ENCODE results near the gene DBF4B.
"Not testable (repeated sequence)": the region's sequence is repeated elsewhere in the genome, so short reads cannot be mapped to it uniquely, and the experiment has no call there.

The DBF4B gene

DNA sequence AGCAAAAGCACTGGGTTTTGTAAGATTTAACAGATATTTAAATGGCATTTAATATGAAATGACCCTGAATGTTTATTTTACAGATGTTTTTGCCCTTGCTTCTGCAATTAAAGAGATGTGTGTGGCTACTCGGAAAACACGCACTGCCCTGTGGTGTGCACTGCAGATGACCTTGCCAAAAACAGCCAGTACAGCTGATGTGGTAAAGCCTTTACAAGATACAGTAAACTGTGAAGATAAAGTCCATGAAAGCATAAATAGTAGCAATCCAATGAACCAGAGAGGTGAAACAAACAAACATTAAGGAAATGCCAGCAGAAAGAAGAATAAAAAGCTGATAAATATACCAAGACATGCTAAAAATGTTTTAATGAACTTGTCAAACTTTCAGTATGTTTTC lies 34.6 kb upstream of the DBF4B start:
- no peak for TF ChIP-seq CTCF (IDR thresholded peaks at IDR 0.05; ENCODE audit: low read depth, low read length, missing control alignments)
- no peak overlapping the region for H3K4me3 ChIP-seq (ENCODE audit: low read depth, low read length)
- no peak for DNase-seq (ENCODE audit: low read depth)

- no peak overlapping the region for H3K4me3 ChIP-seq (ENCODE audit: low read depth, low read length)
- no peak for DNase-seq (ENCODE audit: low read depth)
- no peak for TF ChIP-seq CTCF (IDR thresholded peaks at IDR 0.05; ENCODE audit: low read depth, low read length, missing control alignments)
Measured at GRCh38 chr17:44677136-44677535, 31.3 kb upstream of the DBF4B start.

DNA sequence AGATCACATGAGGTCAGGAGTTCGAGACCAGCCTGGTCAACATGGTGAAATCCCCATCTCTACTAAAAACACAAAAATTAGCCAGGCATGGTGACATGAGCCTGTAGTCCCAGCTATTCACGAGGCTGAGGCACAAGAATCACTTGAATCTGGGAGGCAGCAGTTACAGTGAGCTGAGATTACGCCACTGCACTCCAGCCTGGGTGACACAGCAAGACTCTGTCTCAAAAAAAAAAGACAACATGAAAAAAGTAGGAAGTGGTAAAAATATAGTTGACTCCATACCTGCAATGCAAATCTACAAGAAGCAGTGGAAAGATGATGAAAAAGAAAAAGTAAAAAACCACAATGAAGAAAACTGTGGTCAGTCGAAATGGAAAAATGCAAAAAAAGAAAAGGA lies 25.2 kb upstream of the DBF4B start:
- DNase-seq (ENCODE audit: low read depth); H3K4me3 ChIP-seq (ENCODE audit: low read depth, low read length): not testable (repeated sequence)

GRCh38 chr17:44687756-44688155 lies 20.7 kb upstream of the DBF4B start:
- TF ChIP-seq CTCF (IDR thresholded peaks at IDR 0.05; ENCODE audit: low read depth, low read length, missing control alignments), result no peak
- no peak for DNase-seq (ENCODE audit: low read depth)
- no peak overlapping the region for H3K4me3 ChIP-seq (ENCODE audit: low read depth, low read length)

DNA sequence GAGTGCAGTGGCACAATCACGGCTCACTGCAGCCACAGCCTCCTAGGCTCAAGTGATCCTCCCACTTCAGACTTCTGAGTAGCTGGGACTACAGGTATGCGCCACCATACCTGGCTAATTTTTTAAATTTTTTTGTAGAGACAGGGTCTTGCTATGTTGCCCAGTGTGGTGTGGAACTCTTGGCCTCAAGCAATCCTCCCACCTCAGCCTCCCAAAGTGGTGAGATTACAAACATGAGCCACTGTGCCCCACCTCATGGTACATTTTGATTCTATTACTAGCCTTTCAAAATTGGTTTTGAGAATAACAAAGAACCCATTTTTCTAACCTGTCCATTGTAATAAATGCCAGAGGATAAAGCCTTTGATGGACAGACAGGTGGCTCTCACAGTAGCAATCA lies 20.3 kb upstream of the DBF4B start:
- no peak for TF ChIP-seq CTCF (IDR thresholded peaks at IDR 0.05; ENCODE audit: low read depth, low read length, missing control alignments)
- no peak overlapping the region; the same call in 1 of the 2 replicates for H3K4me3 ChIP-seq (ENCODE audit: low read depth, low read length)
- DNase-seq (ENCODE audit: low read depth), result no peak

DNA sequence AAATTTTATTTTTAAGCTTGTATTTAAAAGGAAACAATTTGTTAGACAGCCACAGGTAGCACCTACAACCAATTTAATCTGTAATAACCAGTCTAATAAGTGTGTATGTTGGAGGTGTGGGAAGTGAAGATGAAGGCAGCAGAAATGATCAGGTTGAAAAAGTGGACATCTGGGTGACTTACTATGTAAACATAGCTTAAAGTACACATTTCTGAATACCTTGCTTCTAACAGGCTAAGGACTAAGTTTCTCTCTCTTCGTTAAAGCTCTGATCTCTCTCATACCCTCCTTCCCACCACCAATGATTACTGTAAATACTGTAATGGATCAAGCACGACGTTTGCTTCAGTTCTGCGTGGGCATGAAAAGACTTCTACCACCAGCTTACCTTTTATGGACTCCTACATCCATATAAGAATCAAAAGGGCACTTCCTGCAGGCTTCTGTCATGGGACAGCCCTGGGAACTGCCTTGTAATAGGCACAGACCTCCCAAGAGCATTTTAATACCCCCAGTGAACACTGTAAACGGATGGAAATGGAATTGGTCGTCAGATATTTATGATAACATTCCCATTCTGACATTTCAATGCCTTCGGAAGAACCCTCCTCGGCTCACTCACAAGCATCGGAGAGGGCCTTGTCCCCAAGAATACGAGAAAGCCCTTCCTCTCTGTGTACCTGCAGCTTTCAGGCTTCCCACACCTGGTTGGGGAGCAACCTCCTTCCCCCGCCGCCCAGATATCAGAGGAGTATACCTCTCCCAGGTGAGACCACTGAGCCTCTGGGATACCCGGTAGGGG lies 19.6 kb upstream of the DBF4B start:
- DNase-seq (ENCODE audit: low read depth), result no peak
- H3K4me3 ChIP-seq (ENCODE audit: low read depth, low read length), result peak overlapping the region; percentile 92
- TF ChIP-seq CTCF (IDR thresholded peaks at IDR 0.05; ENCODE audit: low read depth, low read length, missing control alignments), result no peak

DNA sequence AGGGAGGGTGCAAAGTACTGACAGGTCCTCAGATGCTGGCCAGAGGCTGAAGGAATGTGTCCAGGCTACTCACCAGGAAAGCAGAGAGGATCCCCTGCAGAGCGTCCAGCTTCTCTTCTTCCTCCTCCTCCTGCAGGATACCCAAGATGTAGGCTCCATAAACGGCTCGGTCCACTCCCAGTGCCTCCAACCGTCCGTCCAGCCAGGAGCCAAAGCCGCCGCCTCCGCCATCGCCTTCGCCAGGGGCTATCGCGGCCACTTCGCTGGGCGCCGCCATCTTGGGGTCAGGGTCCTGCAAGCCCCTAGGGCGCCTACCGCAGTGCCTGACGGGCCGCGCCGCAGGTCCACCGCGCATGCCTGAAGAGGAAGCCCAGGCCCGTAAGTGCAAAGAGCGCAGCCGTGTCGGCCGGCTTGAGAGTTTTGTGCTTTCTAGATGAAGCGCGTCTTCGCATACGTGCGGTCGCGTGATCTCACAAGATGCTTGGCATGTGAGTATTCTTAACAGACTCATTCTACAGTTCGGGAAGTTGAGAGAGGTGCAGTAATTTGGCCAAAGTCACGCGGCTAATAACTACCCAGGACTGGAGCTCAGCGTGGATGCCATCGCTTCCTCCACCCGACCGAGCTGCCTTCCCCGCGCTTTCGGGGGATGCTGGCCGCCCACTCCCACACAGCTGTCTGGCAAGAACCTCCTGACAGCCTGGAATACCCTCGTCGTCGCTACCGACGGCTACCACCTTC lies 18.8 kb upstream of the DBF4B start, which contains the start of gene CCDC43:
Gene CCDC43 (minus strand): TSS at position 300 of the 741 bp plus-strand sequence. CDS start 23 bp downstream, at position 277.
- TF ChIP-seq CTCF (IDR thresholded peaks at IDR 0.05; ENCODE audit: low read depth, low read length, missing control alignments), result no peak
- DNase-seq (ENCODE audit: low read depth), result peak; percentile 73
- peak within 1 kb of the TSS; percentile 92 for H3K4me3 ChIP-seq (ENCODE audit: low read depth, low read length)
